SK-N-SH treated with all-trans-retinoic acid at 6 μM for 48 hours (cell line): ENCODE data around the gene MCM3.
A peak's percentile ranks its signal among the peaks of the same experiment; 100 is the strongest.

ENCODE experiments used
- ATAC-seq: fragments of 200-7000 bp; cut with Tn5 transposase; 3 replicates; pipeline ENCODE4 v1.9.1; 2020; ENCODE audit warnings: mild to moderate bottlenecking, moderate library complexity
- BACH2 ChIP-seq: fragments of 250-450 bp; sonication (Bioruptor Pico); IDR thresholded peaks from 2 replicates; pipeline ENCODE4 v1.9.0; 2021; ENCODE audit warnings: mild to moderate bottlenecking, borderline replicate concordance
- CREB5 ChIP-seq: fragments of 250-450 bp; sonication (Bioruptor Pico); IDR thresholded peaks from 2 replicates; pipeline ENCODE4 v1.5.1; 2020; ENCODE audit warnings: low read depth, mild to moderate bottlenecking, moderate library complexity
- CSDC2 ChIP-seq: fragments of 250-450 bp; sonication (Bioruptor Pico); IDR thresholded peaks from 2 replicates; pipeline ENCODE4 v1.5.0; 2020; ENCODE audit warnings: mild to moderate bottlenecking, moderate library complexity
- ESRRG ChIP-seq: fragments of 250-450 bp; sonication (Bioruptor Pico); IDR thresholded peaks from 2 replicates; pipeline ENCODE4 v1.6.1; 2021; ENCODE audit warnings: mild to moderate bottlenecking
- GLIS3 ChIP-seq: fragments of 250-450 bp; sonication (Bioruptor Pico); IDR thresholded peaks from 2 replicates; pipeline ENCODE4 v1.5.0; 2020; ENCODE audit warnings: mild to moderate bottlenecking, moderate library complexity
- ISL1 ChIP-seq: fragments of 250-450 bp; sonication (Bioruptor Pico); IDR thresholded peaks from 2 replicates; pipeline ENCODE4 v2.1.2; 2022; ENCODE audit warnings: mild to moderate bottlenecking, moderate library complexity
- OSR1 ChIP-seq: fragments of 250-450 bp; sonication (Bioruptor Pico); IDR thresholded peaks from 2 replicates; pipeline ENCODE4 v1.8.0; 2022; ENCODE audit warnings: moderate library complexity, mild to moderate bottlenecking, inconsistent platforms
- PATZ1 ChIP-seq: fragments of 250-450 bp; sonication (Bioruptor Pico); IDR thresholded peaks from 2 replicates; pipeline ENCODE4 v1.8.0; 2020; ENCODE audit warnings: mild to moderate bottlenecking, moderate library complexity, borderline replicate concordance
- POU6F1 ChIP-seq: fragments of 250-450 bp; sonication (Bioruptor Pico); IDR thresholded peaks from 2 replicates; pipeline ENCODE4 v1.8.0; 2021; ENCODE audit warnings: low read depth, mild to moderate bottlenecking, moderate library complexity, borderline replicate concordance
- PPARA ChIP-seq: fragments of 250-450 bp; sonication (Bioruptor Pico); IDR thresholded peaks from 2 replicates; pipeline ENCODE4 v1.5.0; 2020; ENCODE audit warnings: mild to moderate bottlenecking, borderline replicate concordance
- RARB ChIP-seq: fragments of 250-450 bp; sonication (Bioruptor Pico); IDR thresholded peaks from 2 replicates; pipeline ENCODE4 v1.8.0; 2021; ENCODE audit warnings: mild to moderate bottlenecking, moderate library complexity
- SNAI2 ChIP-seq: fragments of 250-450 bp; sonication (Bioruptor Pico); IDR thresholded peaks from 2 replicates; pipeline ENCODE4 v1.5.0; 2020; ENCODE audit warnings: mild to moderate bottlenecking, moderate library complexity
- TCF4 ChIP-seq: fragments of 250-450 bp; sonication (Bioruptor Pico); IDR thresholded peaks from 2 replicates; pipeline ENCODE4 v1.8.0; 2021; ENCODE audit warnings: mild to moderate bottlenecking, moderate library complexity, borderline replicate concordance
- TOX ChIP-seq: fragments of 250-450 bp; sonication (Bioruptor Pico); IDR thresholded peaks from 2 replicates; pipeline ENCODE4 v1.8.0; 2021; ENCODE audit warnings: mild to moderate bottlenecking, moderate library complexity, borderline replicate concordance
- TSHZ2 ChIP-seq: fragments of 250-450 bp; sonication (Bioruptor Pico); IDR thresholded peaks from 2 replicates; pipeline ENCODE4 v1.5.0; 2020; ENCODE audit warnings: mild to moderate bottlenecking, moderate library complexity
- ZC3H10 ChIP-seq: fragments of 250-450 bp; sonication (Bioruptor Pico); IDR thresholded peaks from 2 replicates; pipeline ENCODE4 v1.5.1; 2021; ENCODE audit warnings: mild to moderate bottlenecking, moderate library complexity
- ZFP3 ChIP-seq: fragments of 250-450 bp; sonication (Bioruptor Pico); IDR thresholded peaks from 2 replicates; pipeline ENCODE4 v1.5.0; 2020; ENCODE audit warnings: mild to moderate bottlenecking, moderate library complexity
- ZFP30 ChIP-seq: fragments of 450-650 bp; formaldehyde crosslinking; IDR thresholded peaks from 2 replicates; pipeline ENCODE4 v1.5.0; 2022; ENCODE audit warnings: mild to moderate bottlenecking, moderate library complexity
- ZNF565 ChIP-seq: fragments of 450-650 bp; formaldehyde crosslinking; conservative IDR thresholded peaks from 2 replicates; pipeline ENCODE4 v1.5.0; 2020; ENCODE audit warnings: low read depth, mild to moderate bottlenecking, moderate library complexity
- ZNF70 ChIP-seq: fragments of 450-650 bp; formaldehyde crosslinking; IDR thresholded peaks from 2 replicates; pipeline ENCODE4 v1.5.0; 2020; ENCODE audit warnings: mild to moderate bottlenecking, moderate library complexity
- ZNF8 ChIP-seq: fragments of 450-650 bp; formaldehyde crosslinking; IDR thresholded peaks from 2 replicates; pipeline ENCODE4 v1.5.0; 2020; ENCODE audit warnings: mild to moderate bottlenecking, moderate library complexity

The MCM3 gene

GRCh38 chr6:52255434-52255833 lies 29.1 kb downstream of the MCM3 start (continued):
- TF ChIP-seq SNAI2 (CRISPR knock-in tag) (no peak), POU6F1 (CRISPR knock-in tag) (no peak), ZFP3 (no peak), ZNF70 (CRISPR knock-in tag) (no peak), RARB (CRISPR knock-in tag) (no peak), CSDC2 (CRISPR knock-in tag) (no peak), ESRRG (no peak)

- TF ChIP-seq ESRRG = no peak
- TF ChIP-seq ISL1 (CRISPR knock-in tag) = no peak
- no peak for TF ChIP-seq BACH2 (CRISPR knock-in tag)
- no peak for TF ChIP-seq ZNF8 (CRISPR knock-in tag)
- no peak for TF ChIP-seq ZNF565 (CRISPR knock-in tag)
- TF ChIP-seq ZC3H10 = no peak
- TF ChIP-seq ZFP3 = no peak
- no peak for TF ChIP-seq GLIS3
- no peak for TF ChIP-seq SNAI2 (CRISPR knock-in tag)
- TF ChIP-seq TOX = no peak
- no peak for TF ChIP-seq TCF4 (CRISPR knock-in tag)
- TF ChIP-seq TSHZ2 (CRISPR knock-in tag) = no peak
- no peak for TF ChIP-seq ZNF70 (CRISPR knock-in tag)
- TF ChIP-seq ZFP30 (CRISPR knock-in tag) = no peak
- no peak for TF ChIP-seq RARB (CRISPR knock-in tag)
- TF ChIP-seq CREB5 (CRISPR knock-in tag) = no peak
- no peak for TF ChIP-seq OSR1 (CRISPR knock-in tag)
- no peak for TF ChIP-seq PPARA (CRISPR knock-in tag)
- ATAC-seq = no peak
Measured at GRCh38 chr6:52254731-52255378, 29.7 kb downstream of the MCM3 start.

- peak; percentile 44; the same call in 1 of the 3 replicates for ATAC-seq
- no peak for TF ChIP-seq ZFP3
- no peak for TF ChIP-seq GLIS3
- no peak for TF ChIP-seq BACH2 (CRISPR knock-in tag)
- no peak for TF ChIP-seq POU6F1 (CRISPR knock-in tag)
- TF ChIP-seq ZFP30 (CRISPR knock-in tag) = no peak
- no peak for TF ChIP-seq ZNF70 (CRISPR knock-in tag)
- TF ChIP-seq ZC3H10 = no peak
- TF ChIP-seq TSHZ2 (CRISPR knock-in tag) = no peak
- TF ChIP-seq TOX = no peak
- no peak for TF ChIP-seq TCF4 (CRISPR knock-in tag)
- TF ChIP-seq PATZ1 (CRISPR knock-in tag) = no peak
- no peak for TF ChIP-seq CSDC2 (CRISPR knock-in tag)
- no peak for TF ChIP-seq PPARA (CRISPR knock-in tag)
Measured at GRCh38 chr6:52253494-52253893, 31.0 kb downstream of the MCM3 start.
